ENCODE results near the gene DRICH1.

The DRICH1 gene

GRCh38 chr22:23564276-23564675 lies 67.8 kb downstream of the DRICH1 start:
- no peak for ATAC-seq
- TF ChIP-seq ZNF8 (CRISPR knock-in tag; IDR thresholded peaks at IDR 0.05) (no peak), BACH2 (CRISPR knock-in tag; IDR thresholded peaks at IDR 0.05; ENCODE audit: borderline replicate concordance) (no peak), PPARA (CRISPR knock-in tag; IDR thresholded peaks at IDR 0.05; ENCODE audit: borderline replicate concordance) (no peak), TOX (CRISPR knock-in tag; IDR thresholded peaks at IDR 0.05; ENCODE audit: borderline replicate concordance) (no peak), TSHZ2 (CRISPR knock-in tag; IDR thresholded peaks at IDR 0.05) (no peak), SNAI2 (CRISPR knock-in tag; IDR thresholded peaks at IDR 0.05) (no peak), ZFP3 (CRISPR knock-in tag; IDR thresholded peaks at IDR 0.05) (no peak), CSRNP3 (CRISPR knock-in tag; IDR thresholded peaks at IDR 0.05) (no peak), ESRRG (CRISPR knock-in tag; IDR thresholded peaks at IDR 0.05) (no peak), CREB5 (CRISPR knock-in tag; IDR thresholded peaks at IDR 0.05; ENCODE audit: low read depth) (no peak), ZNF70 (CRISPR knock-in tag; IDR thresholded peaks at IDR 0.05) (no peak), ISL1 (CRISPR knock-in tag; IDR thresholded peaks at IDR 0.05) (no peak), ZC3H10 (CRISPR knock-in tag; IDR thresholded peaks at IDR 0.05) (no peak), ZFP30 (CRISPR knock-in tag; IDR thresholded peaks at IDR 0.05) (no peak), RARB (CRISPR knock-in tag; IDR thresholded peaks at IDR 0.05) (no peak), POU6F1 (CRISPR knock-in tag; IDR thresholded peaks at IDR 0.05; ENCODE audit: borderline replicate concordance, low read depth) (no peak), PATZ1 (CRISPR knock-in tag; IDR thresholded peaks at IDR 0.05; ENCODE audit: borderline replicate concordance) (no peak), TCF4 (CRISPR knock-in tag; IDR thresholded peaks at IDR 0.05; ENCODE audit: borderline replicate concordance) (no peak), ZNF565 (CRISPR knock-in tag; conservative IDR thresholded peaks at IDR 0.05; ENCODE audit: low read depth) (no peak), GLIS3 (CRISPR knock-in tag; IDR thresholded peaks at IDR 0.05) (no peak)

GRCh38 chr22:23563111-23563510 lies 69.0 kb downstream of the DRICH1 start:
- ATAC-seq, result no peak
- TF ChIP-seq CSDC2 (CRISPR knock-in tag; IDR thresholded peaks at IDR 0.05) (no peak), CREB5 (CRISPR knock-in tag; IDR thresholded peaks at IDR 0.05; ENCODE audit: low read depth) (no peak), ESRRG (CRISPR knock-in tag; IDR thresholded peaks at IDR 0.05) (no peak), SNAI2 (CRISPR knock-in tag; IDR thresholded peaks at IDR 0.05) (no peak), ZNF565 (CRISPR knock-in tag; conservative IDR thresholded peaks at IDR 0.05; ENCODE audit: low read depth) (no peak), ZC3H10 (CRISPR knock-in tag; IDR thresholded peaks at IDR 0.05) (no peak), POU6F1 (CRISPR knock-in tag; IDR thresholded peaks at IDR 0.05; ENCODE audit: borderline replicate concordance, low read depth) (no peak), CSRNP3 (CRISPR knock-in tag; IDR thresholded peaks at IDR 0.05) (no peak), GLIS3 (CRISPR knock-in tag; IDR thresholded peaks at IDR 0.05) (no peak), ZFP30 (CRISPR knock-in tag; IDR thresholded peaks at IDR 0.05) (no peak), ARNTL (CRISPR knock-in tag; IDR thresholded peaks at IDR 0.05; ENCODE audit: borderline replicate concordance, low read depth) (no peak), ZNF70 (CRISPR knock-in tag; IDR thresholded peaks at IDR 0.05) (no peak), RARB (CRISPR knock-in tag; IDR thresholded peaks at IDR 0.05) (no peak), ZNF8 (CRISPR knock-in tag; IDR thresholded peaks at IDR 0.05) (no peak), TCF4 (CRISPR knock-in tag; IDR thresholded peaks at IDR 0.05; ENCODE audit: borderline replicate concordance) (no peak), PATZ1 (CRISPR knock-in tag; IDR thresholded peaks at IDR 0.05; ENCODE audit: borderline replicate concordance) (no peak), OSR1 (CRISPR knock-in tag; IDR thresholded peaks at IDR 0.05) (no peak), ZFP3 (CRISPR knock-in tag; IDR thresholded peaks at IDR 0.05) (no peak), ISL1 (CRISPR knock-in tag; IDR thresholded peaks at IDR 0.05) (no peak)

All from SK-N-SH treated with all-trans-retinoic acid at 6 μM for 48 hours (cell line).